GM12875 (cell line): ENCODE measurements around the gene DNAH11.

Experiments used
- H3K4me3 ChIP-seq: one replicate; pipeline ENCODE4 v1.5.1; 2011; ENCODE audit warnings: low read depth, low read length, control low read depth
- CTCF ChIP-seq: IDR thresholded peaks from 2 replicates; pipeline ENCODE4 v1.5.1; 2011; ENCODE audit warnings: low read depth, mild to moderate bottlenecking, control low read depth, inconsistent platforms, low read length, moderate library complexity, borderline replicate concordance; ENCODE audit not compliant: insufficient read depth

DNAH11 gene

GRCh38 chr7:21893401-21893800 lies 350.6 kb downstream of the DNAH11 start:
- no peak for TF ChIP-seq CTCF
- H3K4me3 ChIP-seq = no peak overlapping the region

DNA sequence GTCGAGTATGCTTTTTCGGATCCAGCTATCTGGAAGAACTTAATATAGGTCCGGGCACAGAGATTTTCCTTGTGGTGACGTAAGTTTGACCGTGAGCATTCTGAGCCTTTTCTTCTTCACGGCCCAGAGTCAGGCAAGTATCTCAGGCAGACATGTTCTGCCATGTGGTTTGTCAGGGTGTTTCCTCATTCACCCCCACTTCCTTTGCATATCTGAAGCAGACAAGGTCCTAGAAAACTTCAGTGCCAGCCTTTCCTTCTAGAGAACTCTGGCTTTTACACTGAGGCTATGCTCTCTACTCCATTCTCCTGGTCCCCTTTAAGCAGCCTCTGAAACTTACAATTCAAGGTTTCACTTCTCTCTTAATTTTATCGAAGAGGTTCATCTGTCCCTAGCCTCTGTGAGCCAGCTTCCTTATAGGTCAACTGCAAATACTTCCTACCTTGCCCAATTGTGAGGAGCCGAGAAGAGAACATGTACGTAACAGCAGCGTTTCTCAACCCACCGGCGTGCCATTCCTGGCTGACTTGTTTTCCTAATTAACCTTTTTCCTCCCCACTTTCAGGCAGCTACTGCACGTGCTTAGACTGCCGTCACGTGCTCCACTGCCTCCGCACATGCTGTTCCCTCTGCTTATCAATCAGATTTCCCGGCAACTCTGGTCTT lies 355.6 kb downstream of the DNAH11 start:
- no peak overlapping the region for H3K4me3 ChIP-seq
- TF ChIP-seq CTCF = no peak

DNA sequence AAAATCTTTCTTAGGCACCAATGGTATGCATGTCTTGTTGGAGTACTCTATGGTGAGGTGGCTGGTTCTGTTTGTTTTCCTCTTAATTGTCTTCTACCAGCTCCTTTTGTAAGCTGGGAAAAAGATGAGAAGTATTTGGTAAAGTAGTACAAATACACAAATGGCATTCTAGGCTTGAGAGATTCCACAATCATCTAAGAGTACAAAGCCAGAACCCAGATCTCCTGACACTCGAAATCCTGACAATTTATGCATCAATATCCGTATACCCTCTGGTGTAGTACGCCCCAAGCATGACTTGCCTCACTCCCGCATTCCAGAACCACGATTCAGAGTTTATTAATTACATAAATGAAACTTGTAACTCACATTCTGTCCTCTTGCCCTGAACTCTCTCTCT lies 359.4 kb downstream of the DNAH11 start:
- H3K4me3 ChIP-seq = no peak overlapping the region
- TF ChIP-seq CTCF = no peak

DNA sequence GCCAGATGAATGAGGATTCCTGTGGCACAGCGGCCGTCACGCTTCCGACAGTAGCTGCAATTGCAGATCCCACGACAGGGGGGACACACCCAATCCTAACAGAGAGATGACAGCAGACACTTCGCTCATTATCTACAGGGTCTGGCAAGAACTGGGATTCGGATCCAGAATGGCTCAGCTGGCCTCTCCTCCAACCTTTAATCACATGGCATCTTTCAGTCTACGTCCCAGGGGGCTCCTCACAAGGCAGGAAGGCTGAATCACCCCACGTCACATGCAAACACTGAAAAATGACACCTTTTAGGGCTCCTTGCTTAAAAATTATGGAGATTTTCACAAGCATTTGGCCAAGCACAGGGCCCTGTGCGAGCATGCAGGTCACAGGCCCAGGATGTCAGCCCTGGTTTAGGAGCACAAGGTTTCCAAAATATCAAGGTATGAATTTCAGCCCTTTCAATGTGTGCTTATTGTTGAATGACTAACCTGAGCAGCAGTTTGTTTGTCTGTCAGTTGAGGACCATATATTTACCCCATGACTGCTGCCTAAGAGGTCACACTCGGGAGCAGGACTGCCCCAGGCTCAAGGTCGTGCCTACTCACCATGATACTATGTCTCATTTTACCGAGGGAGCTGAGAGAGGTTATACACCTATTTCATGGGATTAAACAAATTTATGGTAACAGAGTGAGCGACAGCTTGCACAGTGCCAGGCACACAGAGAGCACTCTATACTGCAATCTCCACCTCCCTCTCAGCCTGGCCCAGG lies 360.4 kb downstream of the DNAH11 start:
- H3K4me3 ChIP-seq = no peak overlapping the region
- no peak for TF ChIP-seq CTCF

- H3K4me3 ChIP-seq = no peak overlapping the region
- TF ChIP-seq CTCF = no peak
These were observed 365.9 kb downstream of the DNAH11 start for GRCh38 chr7:21908746-21909145.

DNA sequence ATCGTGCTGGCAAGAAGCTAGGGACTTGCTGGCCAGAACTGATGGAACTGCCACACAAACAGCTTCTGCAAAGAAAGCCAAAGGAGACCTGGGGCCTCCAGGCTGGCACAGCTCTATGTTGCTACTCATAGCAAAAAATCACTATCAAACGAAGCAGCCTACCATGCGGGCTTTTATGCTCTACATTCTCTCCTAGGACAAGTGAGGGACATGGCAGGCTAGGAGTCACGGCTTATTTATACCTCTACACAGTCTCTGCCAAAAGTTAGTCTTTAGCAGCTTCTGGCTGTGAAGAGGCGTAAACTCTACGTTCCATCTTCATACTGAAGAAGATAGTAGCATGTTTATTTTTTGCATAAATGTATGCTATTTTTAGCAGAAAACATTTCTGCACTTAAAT lies 367.4 kb downstream of the DNAH11 start:
- H3K4me3 ChIP-seq = no peak overlapping the region
- TF ChIP-seq CTCF = no peak

DNA sequence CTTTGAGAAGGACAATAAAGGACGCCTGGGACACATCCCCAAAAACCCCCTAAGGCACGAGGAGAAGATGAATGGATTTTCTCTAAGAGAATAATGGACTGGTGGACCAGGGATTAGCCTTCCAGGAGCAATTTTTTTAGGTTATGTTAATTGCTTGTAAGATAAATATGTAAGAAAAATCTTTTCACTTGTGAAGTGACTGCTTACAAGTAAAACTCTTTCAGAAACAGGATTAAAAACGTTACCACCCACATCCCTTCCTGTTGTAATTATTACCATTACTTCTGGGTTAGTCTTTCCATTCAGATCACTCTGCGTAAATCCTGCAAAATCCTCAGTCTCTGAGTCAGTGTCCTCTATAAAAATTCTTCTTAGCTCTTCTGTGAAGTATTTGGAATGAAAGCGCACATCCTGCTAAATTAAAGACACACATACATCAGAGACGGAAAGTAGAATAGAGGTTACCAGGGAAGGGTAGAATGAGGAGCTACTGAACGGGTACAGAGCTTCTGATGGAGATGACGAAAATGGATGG lies 368.6 kb downstream of the DNAH11 start:
- H3K4me3 ChIP-seq = no peak overlapping the region
- TF ChIP-seq CTCF = no peak
